Fibroblast of villous mesenchyme (primary cell): ENCODE results near the gene RHOBTB3. TPM values are rescaled to one million over a fixed set of nuclear protein-coding genes. Genes with fewer than 3 reads are reported as not detected.

Source experiments
- DNase-seq: peaks from one replicate; pipeline ENCODE4 v3.0.0-alpha.2; 2010; ENCODE audit warnings: low read depth
- H3K4me3 ChIP-seq: 2 replicates; pipeline ENCODE4 v1.5.1; 2011; ENCODE audit warnings: low read depth, mild to moderate bottlenecking, low read length
- total RNA-seq: library from RNA; depleted of rRNA; stranded (reverse); fragments of >200 nt; gene quantifications from 2 replicates; pipeline ENCODE4 v1.2.3, GENCODE V29; 2012
- TF ChIP-seq, protein P1 (sequence below): IDR thresholded peaks from 2 replicates; pipeline ENCODE4 v1.5.1; 2012; ENCODE audit warnings: low read depth, mild to moderate bottlenecking, low read length; ENCODE audit not compliant: insufficient read depth

The RHOBTB3 gene
- total RNA-seq, 1 donor: 720 TPM

DNA sequence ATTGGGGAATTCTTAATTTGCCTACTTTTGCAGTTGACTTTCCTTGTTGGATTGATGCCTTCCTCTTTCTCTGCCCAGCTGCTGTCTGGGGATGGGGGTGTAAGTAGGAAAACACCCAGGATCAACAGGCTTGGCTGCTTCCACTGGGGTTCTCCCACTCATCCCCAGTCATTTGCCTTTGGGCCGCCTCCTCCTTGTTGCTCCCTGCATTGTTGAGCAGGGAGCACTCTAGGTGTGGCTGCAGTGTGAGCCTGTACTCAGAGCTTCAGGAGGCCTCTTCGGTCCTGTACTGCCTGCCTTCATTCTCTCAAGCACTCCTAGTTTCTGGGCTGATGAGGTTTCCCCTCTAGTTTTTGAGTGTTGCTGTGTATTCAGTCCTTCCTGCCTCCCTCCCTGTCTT is 12.1 kb downstream of the RHOBTB3 start:
- no peak for DNase-seq
- no peak overlapping the region for H3K4me3 ChIP-seq
- TF ChIP-seq, protein P1, sequence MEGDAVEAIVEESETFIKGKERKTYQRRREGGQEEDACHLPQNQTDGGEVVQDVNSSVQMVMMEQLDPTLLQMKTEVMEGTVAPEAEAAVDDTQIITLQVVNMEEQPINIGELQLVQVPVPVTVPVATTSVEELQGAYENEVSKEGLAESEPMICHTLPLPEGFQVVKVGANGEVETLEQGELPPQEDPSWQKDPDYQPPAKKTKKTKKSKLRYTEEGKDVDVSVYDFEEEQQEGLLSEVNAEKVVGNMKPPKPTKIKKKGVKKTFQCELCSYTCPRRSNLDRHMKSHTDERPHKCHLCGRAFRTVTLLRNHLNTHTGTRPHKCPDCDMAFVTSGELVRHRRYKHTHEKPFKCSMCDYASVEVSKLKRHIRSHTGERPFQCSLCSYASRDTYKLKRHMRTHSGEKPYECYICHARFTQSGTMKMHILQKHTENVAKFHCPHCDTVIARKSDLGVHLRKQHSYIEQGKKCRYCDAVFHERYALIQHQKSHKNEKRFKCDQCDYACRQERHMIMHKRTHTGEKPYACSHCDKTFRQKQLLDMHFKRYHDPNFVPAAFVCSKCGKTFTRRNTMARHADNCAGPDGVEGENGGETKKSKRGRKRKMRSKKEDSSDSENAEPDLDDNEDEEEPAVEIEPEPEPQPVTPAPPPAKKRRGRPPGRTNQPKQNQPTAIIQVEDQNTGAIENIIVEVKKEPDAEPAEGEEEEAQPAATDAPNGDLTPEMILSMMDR: no peak

DNA sequence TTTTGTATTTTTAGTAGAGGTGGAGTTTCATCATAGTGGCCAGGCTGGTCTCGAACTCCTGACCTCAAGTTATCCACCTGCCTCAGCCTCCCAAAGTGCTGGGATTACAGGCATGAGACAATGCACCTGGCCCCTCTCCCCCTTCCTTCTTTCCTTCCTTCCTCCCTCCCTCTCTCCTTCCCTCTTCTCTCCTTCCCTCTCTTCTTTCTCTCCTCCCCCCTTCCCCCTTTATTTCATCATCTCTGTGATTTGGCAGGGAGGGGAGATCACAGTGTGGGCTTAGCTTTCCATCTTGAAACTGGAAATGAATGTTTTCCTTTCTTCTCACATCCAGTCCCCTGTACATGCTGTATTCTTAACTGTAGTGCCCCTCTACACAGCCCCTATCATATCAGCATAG is 12.7 kb downstream of the RHOBTB3 start:
- DNase-seq: no peak
- TF ChIP-seq, protein P1: no peak
- H3K4me3 ChIP-seq: no peak overlapping the region

GRCh38 chr5:95746194-95746593 is 15.1 kb downstream of the RHOBTB3 start:
- TF ChIP-seq, protein P1: no peak
- no peak overlapping the region for H3K4me3 ChIP-seq
- no peak for DNase-seq

DNA sequence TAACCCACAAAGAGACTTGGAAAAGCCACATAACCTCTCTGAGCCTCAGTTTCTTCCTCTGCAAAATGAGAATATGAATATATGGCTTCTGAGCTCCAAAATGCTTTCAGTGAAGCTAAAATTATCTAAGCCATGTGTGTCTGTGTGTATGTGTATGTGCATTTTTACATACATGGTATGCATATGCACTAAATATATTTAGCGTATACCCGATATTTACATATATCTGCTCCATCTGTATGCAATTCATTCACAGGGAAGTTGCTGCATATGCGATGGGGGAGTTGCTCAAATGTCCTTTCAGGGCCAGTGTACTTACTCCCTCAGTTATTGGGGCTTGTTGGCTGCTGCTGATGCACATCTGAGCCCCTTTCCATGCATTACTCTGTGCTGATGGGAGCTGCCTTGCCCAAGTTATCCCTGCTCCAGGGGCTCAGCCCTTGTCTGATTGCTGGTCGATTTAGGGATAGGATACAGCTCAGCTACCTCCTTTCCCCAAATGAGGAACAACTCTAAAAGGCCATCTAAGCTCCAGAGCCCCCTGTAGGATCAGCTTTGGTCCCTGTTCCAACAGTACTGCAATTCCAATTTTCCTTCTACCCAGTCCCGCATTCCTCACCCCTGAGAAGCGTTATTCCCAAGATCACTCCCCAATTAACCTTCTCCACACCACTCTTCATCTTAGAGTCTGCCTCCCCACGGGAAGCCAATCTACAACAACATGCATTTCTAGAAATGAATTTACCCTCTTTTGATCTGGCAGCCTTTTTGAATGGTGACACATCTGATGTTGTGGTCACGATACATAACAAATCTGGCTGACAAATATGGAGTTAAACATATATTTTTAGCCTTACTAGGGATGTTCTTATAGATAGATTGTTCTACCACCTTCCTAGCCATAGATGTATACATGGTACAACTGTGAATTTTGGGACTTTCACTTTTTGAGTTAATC is 15.9 kb downstream of the RHOBTB3 start:
- DNase-seq: no peak
- TF ChIP-seq, protein P1: no peak
- no peak overlapping the region for H3K4me3 ChIP-seq

DNA sequence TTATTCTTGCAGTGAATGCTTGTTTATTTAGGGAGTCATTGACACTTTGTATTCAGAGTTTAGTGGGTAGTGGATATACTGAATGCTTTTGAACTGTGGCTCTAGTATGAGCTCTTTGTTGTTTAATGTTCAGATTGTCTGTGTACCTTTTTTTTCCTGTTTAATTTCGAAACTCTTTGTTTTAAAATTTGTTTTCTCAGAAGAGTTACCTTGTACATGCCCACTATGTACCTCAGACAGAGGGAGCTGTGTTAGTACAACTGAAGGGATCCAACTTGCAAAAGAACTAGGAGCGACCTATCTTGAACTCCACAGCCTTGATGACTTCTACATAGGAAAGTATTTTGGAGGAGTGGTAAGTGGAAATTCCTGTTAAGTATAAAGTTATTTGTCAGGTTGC is 17.0 kb downstream of the RHOBTB3 start:
- no peak for DNase-seq
- no peak overlapping the region for H3K4me3 ChIP-seq
- TF ChIP-seq, protein P1: no peak

- DNase-seq: no peak
- TF ChIP-seq, protein P1: no peak
Measured at GRCh38 chr5:95754545-95754944, 23.4 kb downstream of the RHOBTB3 start.

More at GRCh38 chr5:95754545-95754944, 23.4 kb downstream of the RHOBTB3 start:
- no peak overlapping the region for H3K4me3 ChIP-seq
